CD4-positive, alpha-beta T cell treated with Interleukin-2 at 100 ng/mL for 4 hours (primary cell): Measurements from ENCODE around the gene HSD17B10.
"Not testable (repeated sequence)": the region's sequence is repeated elsewhere in the genome, so short reads cannot be mapped to it uniquely, and the experiment has no call there.

Experiments
- DNase-seq: peaks from one replicate; pipeline ENCODE4 v3.0.0-alpha.2; 2020; ENCODE audit warnings: low spot score

The HSD17B10 gene

DNA sequence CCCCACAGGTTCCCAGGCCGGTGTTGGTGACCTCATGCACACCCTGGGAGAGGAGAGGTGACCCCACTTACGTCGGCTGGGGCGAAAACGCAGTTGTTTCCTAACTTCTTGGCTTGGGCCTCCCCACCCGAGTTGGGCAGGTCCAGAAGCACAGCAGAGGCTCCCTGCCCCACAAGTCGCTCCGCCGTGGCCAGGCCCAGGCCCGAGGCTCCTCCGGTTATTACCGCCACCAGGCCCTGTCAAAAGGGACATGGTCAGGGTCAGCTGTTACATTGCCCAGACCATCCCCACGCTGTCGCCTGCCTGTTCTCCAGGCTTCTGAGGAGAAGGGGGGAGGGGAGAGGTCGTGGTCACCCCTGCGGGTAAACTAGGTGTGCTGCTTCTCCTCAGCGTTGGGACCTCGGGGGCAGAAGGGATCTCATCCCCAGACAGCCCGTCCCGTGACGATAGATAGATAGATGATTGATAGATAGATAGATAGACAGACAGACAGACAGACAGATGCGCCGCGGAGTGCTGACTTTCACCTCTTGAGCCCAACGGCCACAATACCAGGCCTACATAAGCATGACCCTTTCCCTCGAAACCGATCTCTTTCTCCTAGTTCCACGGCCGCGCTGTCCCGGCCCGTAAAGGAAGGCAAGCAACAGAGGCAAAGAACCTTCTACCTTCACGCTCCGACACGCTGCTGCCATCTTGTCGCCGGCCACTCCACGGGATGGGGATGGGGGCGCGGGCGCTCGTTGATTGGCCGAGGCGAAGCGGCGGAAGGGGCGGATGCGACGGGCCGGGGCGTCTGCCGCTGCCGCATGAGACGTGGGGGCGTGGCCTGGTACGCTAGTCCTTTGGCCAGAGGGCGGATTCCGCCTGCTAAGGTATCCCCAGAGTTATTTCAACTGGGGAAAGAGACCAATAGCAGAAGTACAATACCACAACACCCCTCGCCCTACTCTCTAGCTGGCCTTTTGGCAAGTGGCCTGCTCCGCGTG is at the start of gene HSD17B10:
Gene HSD17B10 (minus strand): TSS at position 720 of the 989 bp plus-strand sequence. CDS start 25 bp downstream, at position 695.
- peak; percentile 83 for DNase-seq

DNA sequence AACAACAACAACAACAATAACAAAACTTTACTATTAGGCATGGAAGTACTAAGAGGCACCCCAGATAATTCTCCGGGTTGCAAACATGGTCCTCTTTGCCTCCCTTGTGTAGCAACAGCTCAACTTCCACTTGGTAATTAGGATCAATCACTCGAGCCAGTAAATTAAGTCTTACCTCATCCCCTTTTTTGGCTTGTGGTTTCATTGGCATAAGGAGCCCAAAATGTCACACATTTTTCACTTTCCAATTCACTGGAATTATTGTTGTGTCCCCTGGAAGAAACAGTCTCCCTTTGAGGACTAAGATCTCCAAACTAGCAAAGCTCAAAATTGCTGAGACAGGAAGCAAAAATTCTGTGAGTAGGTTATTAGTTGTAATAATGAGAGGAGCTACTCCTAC is 49.2 kb upstream of the HSD17B10 start:
- no peak for DNase-seq

DNA sequence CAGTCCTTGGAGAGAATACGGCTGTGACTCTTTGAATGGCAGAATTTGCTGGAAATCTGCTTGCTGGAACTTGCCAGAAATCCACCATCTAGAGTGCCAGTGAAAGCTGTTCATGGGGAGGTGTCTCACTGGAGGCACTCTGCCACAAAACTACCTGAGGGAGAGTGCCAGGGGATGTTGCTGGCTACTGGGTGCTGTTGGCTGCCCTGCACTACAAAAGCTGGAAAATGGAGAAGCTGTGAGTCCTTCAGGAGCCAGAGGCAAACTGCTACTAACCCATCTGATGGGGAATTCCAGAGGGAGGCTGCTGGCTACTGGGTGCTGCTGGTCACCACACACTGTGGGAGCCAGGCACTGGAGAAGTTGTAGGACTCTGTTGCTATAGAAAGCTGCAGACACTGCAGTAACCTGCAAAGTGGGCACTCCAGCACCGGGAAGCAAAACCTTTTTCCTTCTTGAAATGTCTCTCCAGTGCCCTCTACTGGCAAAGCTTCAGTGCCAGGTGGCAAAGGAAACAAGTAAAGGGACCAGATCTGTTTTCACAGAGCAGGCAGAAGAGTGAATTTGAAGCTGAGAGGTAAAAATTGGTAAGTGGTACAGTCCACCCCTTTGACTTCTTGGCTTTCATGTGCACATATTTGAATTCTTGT is 47.8 kb upstream of the HSD17B10 start:
- DNase-seq, result peak; percentile 53

DNA sequence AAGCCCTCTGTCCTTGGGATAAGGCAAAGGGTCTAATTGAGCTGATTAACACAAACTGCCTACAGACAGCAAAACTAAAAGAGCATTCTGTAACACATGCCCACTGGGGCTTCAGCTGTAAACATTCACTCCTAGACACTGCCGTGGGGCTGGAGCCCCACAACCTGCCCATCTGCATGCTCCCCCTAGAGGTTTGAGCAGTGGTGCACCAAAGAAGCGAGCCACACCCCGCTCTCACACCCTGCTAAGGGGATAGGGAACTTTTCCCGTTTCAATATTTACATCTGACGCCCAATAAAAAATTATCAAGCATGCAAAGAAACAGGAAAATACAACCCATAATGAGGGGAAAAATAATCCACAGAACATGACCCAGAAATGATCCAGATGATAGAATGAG is 46.9 kb upstream of the HSD17B10 start:
- no peak for DNase-seq

DNA sequence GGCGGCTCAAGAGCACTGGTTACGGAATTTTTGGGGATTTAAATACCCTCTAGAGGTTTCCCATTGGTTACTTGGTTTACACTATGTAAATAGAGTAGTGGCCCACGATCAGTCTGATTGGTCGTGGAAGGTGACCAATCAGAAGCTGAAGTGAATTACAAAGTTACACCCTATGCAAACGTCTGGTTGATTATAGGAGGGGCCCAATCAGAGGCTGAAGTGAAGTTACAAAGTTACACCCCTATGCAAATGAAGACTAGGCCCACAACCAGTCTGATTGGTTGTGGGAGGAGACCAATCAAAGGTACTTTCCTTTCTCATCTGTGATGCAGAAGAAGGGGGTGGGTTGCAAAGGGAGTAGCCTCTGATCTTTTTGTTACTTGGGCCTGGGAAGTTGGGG is 45.1 kb upstream of the HSD17B10 start:
- no peak for DNase-seq

DNA sequence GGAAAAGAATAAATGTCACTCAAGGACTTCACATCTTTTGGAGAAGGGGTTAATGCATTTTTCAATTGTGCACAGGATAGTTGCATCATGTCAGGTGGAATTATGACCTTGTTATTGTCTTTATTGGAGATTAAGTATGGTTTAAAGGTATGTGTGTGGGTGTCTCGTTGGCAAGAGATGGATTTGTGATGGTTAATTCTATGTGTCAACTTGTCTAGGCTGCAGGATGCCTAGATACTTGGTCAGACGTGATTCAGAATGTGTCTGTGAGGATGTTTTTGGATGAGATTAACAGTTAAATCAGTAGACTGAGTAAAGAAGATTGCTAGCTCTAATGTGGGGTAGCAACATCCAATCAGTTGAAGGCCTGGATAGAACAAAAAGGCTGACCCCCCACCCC is 42.2 kb upstream of the HSD17B10 start:
- DNase-seq, result no peak

DNA sequence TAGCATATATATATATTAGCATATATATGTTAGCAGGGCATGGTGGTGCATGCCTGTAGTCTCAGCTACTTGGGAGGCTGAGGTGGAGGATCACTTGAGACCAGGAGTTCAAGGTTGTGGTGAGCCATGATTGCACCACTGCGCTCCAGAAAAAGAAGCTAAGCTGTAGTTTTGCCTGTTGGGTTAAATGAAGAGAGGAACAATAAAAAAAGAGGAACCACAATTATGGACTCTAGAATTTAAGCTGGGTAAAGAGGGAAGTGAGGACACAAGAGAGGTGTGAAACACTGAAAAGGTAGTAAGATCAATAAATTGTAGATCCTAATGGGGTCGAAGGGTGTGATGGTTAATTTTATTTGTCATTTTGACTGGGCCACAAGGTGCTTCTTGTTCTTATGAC is 40.5 kb upstream of the HSD17B10 start:
- no peak for DNase-seq

DNA sequence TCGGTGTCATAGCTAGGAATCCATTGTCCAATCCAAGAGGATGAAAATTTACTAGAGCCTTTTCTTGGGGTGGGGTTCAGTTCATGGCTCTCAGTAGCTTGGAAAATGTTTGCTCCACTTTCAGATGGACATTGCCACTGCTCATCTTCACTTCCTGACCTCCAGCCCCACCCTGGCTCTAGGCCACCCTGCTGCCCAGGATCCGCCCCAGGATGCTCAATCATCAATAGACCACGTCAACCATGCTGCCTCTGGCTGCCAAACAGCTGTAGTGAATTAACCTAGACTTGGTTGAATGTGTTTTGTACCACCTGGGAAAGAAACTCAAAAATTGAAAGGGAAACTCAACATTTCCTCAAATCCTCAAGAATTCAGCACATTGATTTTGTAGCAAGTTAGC is 37.2 kb upstream of the HSD17B10 start:
- no peak for DNase-seq

DNA sequence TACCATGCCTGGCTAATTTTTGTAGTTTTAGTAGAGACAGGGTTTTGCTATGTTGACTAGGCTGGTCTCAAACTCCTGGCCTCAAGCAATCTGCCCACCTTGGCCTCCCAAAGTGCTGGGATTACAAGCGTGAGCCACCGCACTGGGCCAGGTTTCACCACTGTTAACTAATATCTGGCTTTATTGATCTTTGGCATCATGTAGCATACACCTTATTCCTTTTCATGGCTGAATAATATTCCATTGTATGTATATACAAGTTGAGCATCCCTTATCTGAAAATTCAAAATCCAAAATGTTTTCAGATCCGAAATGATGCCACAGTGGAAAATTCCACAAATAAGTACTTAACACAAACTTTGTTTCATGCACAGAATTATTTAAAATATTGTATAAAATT is 34.5 kb upstream of the HSD17B10 start:
- not testable (repeated sequence) for DNase-seq

DNA sequence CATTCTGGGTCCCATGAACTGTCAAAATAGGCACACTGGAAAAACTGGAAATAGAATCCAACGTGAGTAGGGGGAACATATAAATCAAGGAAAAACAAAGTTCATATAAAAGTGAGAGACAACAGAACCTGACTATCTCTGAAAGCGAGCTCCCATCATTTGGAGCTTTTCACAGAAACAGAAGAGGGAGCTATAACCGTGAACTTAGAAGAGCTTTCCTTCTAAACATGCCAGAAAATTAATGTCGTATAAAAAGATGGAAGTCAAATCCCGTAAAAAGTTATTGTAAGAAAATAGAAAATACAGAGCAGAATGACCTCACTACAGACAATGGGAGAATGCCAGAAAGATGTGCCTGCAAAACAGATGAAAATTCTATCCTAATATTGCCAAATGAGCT is 23.9 kb upstream of the HSD17B10 start:
- DNase-seq, result no peak

DNA sequence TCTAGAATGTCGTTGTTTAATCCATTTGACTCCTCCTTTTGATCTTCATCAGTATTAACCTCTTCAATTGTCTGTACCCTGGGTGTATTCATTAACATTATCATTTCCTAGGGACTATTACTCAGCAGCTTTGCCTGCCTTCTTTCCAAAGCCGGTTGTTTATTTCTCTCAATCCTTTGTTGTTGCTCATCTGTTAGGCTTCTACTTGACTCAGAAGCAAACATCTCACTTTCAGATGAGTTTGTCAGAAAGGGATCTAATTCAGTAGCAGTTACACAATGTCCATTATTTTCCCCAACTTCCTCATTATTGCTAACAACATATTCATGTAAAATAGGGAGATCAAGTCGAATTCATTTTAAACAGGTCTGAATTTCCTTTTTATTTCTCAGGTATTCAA is 22.1 kb upstream of the HSD17B10 start:
- no peak for DNase-seq

DNA sequence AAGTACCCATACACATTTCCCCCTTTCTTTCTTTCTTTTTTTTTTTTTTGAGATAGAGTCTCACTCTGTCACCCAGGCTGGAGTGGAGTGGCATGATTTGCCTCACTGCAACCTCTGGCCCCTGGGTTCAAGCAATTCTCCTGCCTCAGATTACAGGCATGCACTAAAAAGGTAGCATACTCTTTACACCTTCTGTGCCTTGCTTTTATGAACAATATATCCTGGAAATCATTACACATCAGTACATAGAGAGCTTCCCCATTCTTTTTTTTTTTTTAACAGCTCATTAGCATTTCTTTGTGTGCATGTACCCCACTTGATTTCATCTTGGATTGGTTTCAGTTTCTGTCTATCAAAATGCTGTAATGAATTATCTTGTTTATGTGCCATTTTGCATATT is 18.6 kb upstream of the HSD17B10 start:
- DNase-seq, result no peak

DNA sequence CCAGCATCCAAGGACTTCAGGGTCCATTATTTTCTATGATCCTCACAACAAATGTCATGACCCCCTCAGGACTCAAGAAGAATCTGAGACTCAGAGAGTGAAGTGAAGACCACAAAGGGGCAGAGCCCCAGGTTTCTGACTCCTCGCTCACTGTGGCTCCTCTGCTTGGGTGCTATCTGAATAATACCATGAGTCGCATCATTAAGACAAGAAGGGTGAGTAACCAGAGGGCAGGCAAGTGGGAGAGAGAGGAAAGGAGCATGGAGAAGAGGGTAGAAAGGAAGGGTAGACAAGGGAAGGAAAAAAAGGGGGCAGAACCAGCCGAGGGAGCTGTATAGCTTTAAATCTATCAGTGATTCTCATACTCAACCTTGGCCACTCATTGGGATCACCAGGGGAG is 15.5 kb upstream of the HSD17B10 start:
- DNase-seq, result no peak

DNA sequence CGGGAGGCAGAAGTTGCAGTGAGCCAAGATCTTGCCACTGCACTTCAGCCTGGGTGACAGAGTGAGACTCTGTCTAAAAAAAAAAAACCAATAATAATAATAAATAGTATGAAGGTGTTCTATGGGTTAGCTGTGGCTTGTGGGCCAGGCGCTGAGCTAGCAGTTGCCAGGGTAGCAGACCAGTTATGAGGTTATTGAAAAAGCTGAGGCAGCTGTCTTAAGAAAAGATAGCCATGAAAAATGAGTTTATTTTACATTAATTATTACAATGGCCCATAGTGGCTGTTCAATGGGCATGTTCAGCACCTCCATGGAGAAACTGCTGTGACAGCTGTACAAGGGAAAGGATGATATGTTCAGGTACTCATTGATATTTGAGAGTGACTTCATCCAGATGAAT is 13.3 kb upstream of the HSD17B10 start:
- DNase-seq, result no peak

DNA sequence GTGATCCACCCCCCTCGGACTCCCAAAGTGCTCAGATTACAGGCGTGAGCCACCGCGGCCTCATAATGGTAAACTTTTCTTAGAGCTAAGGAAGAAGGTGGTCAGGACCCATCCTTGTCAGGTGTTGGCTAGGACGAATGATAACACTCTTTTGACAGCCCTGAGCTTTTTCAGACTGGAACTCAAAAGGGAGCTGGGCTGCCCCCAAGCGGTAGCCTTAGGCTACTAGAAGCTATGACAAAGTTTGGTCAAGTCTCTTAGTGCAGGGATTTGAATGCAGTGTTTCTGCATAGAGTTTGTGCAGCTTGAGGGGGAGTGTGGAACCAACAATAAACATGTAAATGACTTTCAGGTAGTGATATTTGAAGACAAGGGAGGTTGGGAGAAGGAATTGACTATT is 11.8 kb upstream of the HSD17B10 start:
- DNase-seq, result peak; percentile 38

DNA sequence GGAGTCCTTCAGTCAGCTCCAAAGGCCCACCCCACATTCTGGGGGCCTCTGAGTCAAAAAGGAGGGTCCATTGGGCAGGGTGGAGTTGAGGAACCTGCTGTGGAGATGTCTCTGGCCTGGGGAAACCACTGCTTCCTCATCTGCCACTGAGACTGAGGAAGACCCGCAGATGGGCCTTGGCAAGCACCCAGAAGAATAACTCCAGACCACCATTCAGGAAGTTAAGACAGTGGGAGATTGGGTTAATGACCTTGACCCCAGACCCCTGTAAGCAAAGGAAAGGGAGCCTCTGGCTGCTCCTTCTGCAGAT is 8.1 kb upstream of the HSD17B10 start:
- no peak for DNase-seq

DNA sequence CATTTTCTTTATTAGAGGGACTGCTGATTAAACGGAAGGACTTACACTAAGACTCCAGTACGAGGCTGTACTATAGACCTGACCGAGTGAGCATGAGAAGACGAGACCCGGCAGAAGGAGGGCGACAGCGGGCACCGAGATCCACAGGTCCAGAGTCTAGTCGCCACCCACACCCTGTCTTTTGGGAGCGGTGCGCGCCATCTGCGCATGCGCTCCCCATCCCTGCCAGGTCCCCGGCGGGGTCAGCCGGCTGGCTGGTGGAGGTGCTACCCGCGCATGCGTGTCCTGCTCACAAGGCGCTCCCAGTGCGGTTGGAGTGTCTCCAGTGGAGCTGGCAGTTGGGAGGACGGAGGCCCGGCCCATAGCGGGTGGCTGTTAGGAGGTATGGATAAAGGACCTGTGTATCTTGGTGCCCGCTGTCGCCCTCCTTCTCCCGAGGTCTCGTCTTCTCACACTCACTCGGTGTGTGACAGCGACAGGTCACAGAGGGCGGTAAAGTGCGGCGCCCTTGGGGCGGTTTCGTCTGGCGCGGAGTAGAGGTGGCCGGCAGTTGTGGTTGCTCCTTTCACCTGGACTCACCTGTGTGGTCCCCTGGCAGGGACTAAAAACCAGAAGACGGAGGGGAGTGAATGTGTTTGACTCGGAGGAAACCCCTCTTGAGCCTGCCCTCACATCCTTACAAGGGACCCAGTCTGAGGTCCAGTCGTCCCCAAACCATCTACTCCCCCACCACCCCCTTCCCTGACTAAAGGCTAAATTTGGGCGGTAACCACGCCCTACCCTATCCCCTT is 7.6 kb upstream of the HSD17B10 start:
- peak; percentile 74 for DNase-seq

DNA sequence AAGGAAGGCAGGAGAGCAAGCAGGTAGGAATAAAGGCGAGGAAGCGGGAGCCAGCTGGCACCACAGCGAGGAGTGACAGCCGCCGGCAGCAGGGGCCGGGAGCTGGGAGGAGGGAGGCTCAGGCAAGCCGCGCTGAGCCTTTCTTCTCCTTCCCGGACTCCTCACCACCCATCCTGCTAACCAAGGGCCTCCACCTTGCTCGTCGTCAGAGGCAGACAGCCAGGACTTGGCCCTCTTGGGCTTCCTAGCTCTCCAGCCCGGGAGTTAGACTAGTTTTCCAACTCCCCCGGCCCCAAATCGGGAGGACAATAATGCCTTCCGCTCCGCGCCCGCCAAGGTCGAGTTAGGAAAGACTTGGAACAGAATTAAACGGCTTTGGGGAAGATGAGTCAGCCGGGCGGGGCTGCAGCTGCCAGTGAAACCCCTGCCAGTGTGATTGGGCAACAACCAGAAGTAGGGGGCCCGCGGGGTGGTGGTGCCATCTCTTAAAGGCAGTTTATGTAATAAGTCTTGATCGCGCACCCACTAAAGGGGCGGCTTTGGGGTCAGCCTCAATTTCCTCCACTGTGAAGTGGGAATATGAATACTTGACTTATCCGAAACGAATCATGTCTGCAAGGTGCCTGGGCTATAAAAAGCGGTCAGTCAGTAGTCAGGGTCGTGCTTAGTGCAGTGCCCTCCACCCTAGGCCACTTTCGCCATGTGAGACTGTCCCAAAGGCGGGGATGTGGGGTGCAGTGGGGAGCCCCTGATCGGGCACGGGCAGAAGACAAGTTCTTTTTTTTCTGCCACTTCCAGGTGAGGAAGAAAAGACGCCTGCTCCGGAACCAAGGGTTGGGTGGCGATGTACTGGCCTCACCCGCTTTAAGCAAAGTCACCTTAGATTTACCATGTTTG is 6.7 kb upstream of the HSD17B10 start:
- DNase-seq, result peak; percentile 27

DNA sequence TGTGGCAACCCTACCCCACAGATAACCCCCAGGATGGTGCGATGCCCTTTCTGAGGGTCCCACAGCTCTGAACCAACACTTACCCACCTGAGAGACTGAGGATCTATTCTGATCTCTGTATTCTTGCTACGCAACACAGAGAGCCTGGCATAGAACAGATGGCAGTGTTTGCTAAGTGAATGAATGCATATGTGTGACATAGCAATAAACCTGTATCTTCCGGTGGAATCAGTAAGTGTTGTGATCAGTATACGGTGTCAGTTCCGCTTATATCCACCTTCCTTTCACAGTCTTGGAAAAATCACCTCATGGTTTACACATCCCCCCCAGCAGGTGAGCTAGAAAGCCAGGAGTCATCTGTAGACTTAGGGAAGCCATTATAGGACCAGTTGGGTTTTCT is 5.9 kb upstream of the HSD17B10 start:
- DNase-seq, result no peak

DNA sequence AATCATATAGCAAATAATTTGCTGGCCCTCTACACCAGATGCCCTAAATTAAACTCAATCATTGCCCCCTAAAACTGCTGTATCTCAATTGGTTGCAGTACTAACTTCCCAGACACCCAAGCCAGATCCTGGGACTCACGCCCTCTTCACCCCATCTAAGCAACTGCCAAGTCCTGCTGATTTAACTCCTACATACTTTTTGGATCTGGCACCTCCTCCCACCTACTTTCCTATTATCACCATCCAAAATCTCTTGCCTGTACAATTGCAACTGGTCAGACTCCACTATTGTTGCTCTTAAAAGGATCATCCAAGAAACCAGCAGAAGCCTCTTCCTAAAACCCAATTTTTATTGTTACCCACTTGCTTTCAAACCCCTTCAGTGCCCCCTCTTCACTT is 4.7 kb upstream of the HSD17B10 start:
- DNase-seq, result no peak

DNA sequence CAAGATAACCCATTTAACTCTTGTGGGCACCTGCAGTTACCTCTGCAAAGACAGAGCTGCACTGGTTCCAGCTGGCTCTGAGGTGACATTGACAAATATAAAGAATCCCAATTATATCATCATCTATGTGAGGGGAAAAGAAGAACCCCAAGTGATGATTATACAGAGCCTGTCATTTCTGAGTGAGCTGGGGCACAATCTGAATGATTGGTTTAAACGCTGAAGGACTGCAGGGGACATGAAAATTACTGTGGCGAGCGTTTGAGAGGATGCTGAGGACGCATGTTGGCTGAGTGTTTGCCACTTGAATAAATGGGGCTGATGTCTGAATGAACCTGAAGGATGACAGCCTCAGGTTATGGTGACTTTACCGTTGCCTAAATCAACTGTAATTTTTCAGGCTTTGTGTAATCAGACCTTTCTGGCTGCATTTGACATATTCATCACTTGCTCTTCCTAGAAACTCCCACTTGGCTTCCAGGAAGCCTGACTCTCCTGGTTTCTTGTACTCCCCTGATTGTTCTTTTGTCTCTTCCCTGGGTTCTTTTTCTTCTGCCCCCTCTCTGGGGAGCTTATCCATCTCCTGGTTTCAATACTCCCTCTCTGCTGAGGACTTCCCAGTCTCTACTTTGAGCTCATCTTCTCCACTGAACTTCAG is 4.1 kb upstream of the HSD17B10 start:
- no peak for DNase-seq
